WTC11 (cell line): ENCODE measurements around the gene EHBP1.

ENCODE experiments used
- CREM ChIP-seq: sonication (generic); formaldehyde crosslinking; IDR thresholded peaks from 2 replicates; pipeline ENCODE4 v1.8.1; 2022; ENCODE audit warnings: mild to moderate bottlenecking, missing genetic modification reagents, moderate library complexity
- FOXP1 ChIP-seq: sonication (generic); formaldehyde crosslinking; IDR thresholded peaks from 2 replicates; pipeline ENCODE4 v1.8.0; 2022; ENCODE audit warnings: missing genetic modification reagents, mild to moderate bottlenecking, moderate library complexity, borderline replicate concordance
- GTF2I ChIP-seq: fragments of 250-450 bp; sonication (Bioruptor Pico); conservative IDR thresholded peaks from 2 replicates; pipeline ENCODE4 v1.4.0; 2021; ENCODE audit warnings: mild to moderate bottlenecking
- TP53 ChIP-seq: sonication (generic); formaldehyde crosslinking; IDR thresholded peaks from 2 replicates; pipeline ENCODE4 v1.8.1; 2023; ENCODE audit warnings: mild to moderate bottlenecking, missing genetic modification reagents
- TF ChIP-seq, protein P1 (sequence below): sonication (generic); formaldehyde crosslinking; IDR thresholded peaks from 2 replicates; pipeline ENCODE4 v1.8.1; 2023; ENCODE audit warnings: mild to moderate bottlenecking, missing genetic modification reagents, moderate library complexity

- TF ChIP-seq, protein P1, sequence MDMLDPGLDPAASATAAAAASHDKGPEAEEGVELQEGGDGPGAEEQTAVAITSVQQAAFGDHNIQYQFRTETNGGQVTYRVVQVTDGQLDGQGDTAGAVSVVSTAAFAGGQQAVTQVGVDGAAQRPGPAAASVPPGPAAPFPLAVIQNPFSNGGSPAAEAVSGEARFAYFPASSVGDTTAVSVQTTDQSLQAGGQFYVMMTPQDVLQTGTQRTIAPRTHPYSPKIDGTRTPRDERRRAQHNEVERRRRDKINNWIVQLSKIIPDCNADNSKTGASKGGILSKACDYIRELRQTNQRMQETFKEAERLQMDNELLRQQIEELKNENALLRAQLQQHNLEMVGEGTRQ (CRISPR knock-in tag) = no peak
- no peak for TF ChIP-seq GTF2I (CRISPR knock-in tag)
- no peak for TF ChIP-seq TP53 (CRISPR knock-in tag)
- no peak for TF ChIP-seq FOXP1 (CRISPR knock-in tag)
- no peak for TF ChIP-seq CREM
These were observed 355.0 kb downstream of the EHBP1 start for GRCh38 chr2:63060472-63060991.
